HepG2 (cell line): ENCODE data around the gene PLCZ1. TPM values are rescaled to one million over a fixed set of nuclear protein-coding genes. Genes with fewer than 3 reads are reported as not detected.

Experiments
- ATAC-seq: fragments of 200-7000 bp; cut with Tn5 transposase; 3 replicates; pipeline ENCODE4 v1.9.1; 2020; ENCODE audit warnings: mild to moderate bottlenecking, moderate library complexity
- BruUV-seq: library from RNA; stranded (reverse); fragments of 400-500 nt; replicated peaks from 2 replicates; lab custom pipeline; 2021; lab: Mats Ljungman, UMichigan
- CTCF ChIA-PET: fragments of 300-600 bp; formaldehyde crosslinking; extraction: SDS; loops from one replicate; lab custom pipeline; 2021; ENCODE audit warnings: low total read pairs, inconsistent platforms, low intra/inter-chr PET ratio; lab: Yijun Ruan, JAX
- POLR2A ChIA-PET: fragments of 350-600 bp; sonication (Branson Sonifier 250); formaldehyde crosslinking; loops from one replicate; lab custom pipeline; 2020; ENCODE audit warnings: antibody characterized with exemption, inconsistent platforms; lab: Yijun Ruan, JAX
- DNase-seq: peaks from one replicate; pipeline ENCODE4 v3.0.0-alpha.2; 2015; ENCODE audit warnings: low spot score
- FAIRE-seq: peaks from 3 replicates; lab custom pipeline; 2011; peaks lifted over from hg19 to GRCh38; lab: Jason Lieb, UNC
- H2AFZ ChIP-seq: one replicate; pipeline ENCODE4 v1.6.1; 2011; ENCODE audit warnings: low read length, inconsistent platforms
- H3K27ac ChIP-seq: fragments of 300-600 bp; 3 replicates; pipeline ENCODE4 v1.8.0; 2011; ENCODE audit warnings: mixed run types, mild to moderate bottlenecking, mixed read lengths, low read length, inconsistent platforms; ENCODE audit not compliant: insufficient read depth; ENCODE audit errors: extremely low read length
- H3K27me3 ChIP-seq, 2 experiments: fragments of 200-600 bp in 1 of 2; 2 replicates in 1 of 2; 3 replicates in 1 of 2; pipeline versions ENCODE4 v1.6.0 to v1.8.0; 2011; ENCODE audit warnings: low read length in 2 of 2, mild to moderate bottlenecking in 2 of 2, moderate library complexity in 2 of 2, inconsistent platforms in 1 of 2; ENCODE audit not compliant: insufficient read depth in 2 of 2, control insufficient read depth in 1 of 2
- H3K36me3 ChIP-seq, 2 experiments: fragments of 200-600 bp in 1 of 2; replicated peaks in 1 of 2; 2 replicates in 1 of 2; 3 replicates in 1 of 2; pipeline versions ENCODE4 v1.5.1 to v1.8.0; 2011; ENCODE audit warnings: low read length in 2 of 2, inconsistent platforms in 1 of 2; ENCODE audit not compliant: insufficient read depth in 2 of 2, control insufficient read depth in 1 of 2
- H3K4me1 ChIP-seq: 2 replicates; pipeline ENCODE4 v1.5.1; 2012; ENCODE audit warnings: low read length, inconsistent platforms; ENCODE audit not compliant: insufficient read depth
- H3K4me2 ChIP-seq: 2 replicates; pipeline ENCODE4 v1.6.0; 2011; ENCODE audit warnings: low read depth, low read length, inconsistent platforms
- H3K4me3 ChIP-seq, 3 experiments: fragments of 200-600 bp in 1 of 3; sonication (generic), shearing (Covaris generic) in 1 of 3; replicated peaks in 1 of 3; 2 replicates each; pipeline ENCODE4 v1.5.1; 2011 to 2016; ENCODE audit warnings: low read length in 3 of 3, inconsistent platforms in 2 of 3, low read depth in 2 of 3, mild to moderate bottlenecking in 2 of 3, control low read depth in 1 of 3, mixed read lengths in 1 of 3; ENCODE audit not compliant: insufficient read depth in 1 of 3
- H3K79me2 ChIP-seq: one replicate; pipeline ENCODE4 v1.6.1; 2011; ENCODE audit warnings: low read length, inconsistent platforms; ENCODE audit not compliant: insufficient read depth
- H3K9ac ChIP-seq: 2 replicates; pipeline ENCODE4 v1.6.0; 2011; ENCODE audit warnings: mild to moderate bottlenecking, low read depth, low read length, inconsistent platforms; ENCODE audit not compliant: insufficient read depth
- H3K9me3 ChIP-seq: 2 replicates; pipeline ENCODE4 v1.5.1; 2012; ENCODE audit warnings: mild to moderate bottlenecking, low read length
- H4K20me1 ChIP-seq: 2 replicates; pipeline ENCODE4 v1.6.0; 2011; ENCODE audit warnings: inconsistent platforms, mild to moderate bottlenecking, low read length, moderate library complexity; ENCODE audit not compliant: insufficient read depth
- DNMT3B ChIP-seq: conservative IDR thresholded peaks from 2 replicates; pipeline ENCODE4 v1.6.1; 2016; ENCODE audit warnings: missing biosample characterization, control low read depth
- NR3C1 ChIP-seq: sonication (generic); formaldehyde crosslinking; IDR thresholded peaks from 2 replicates; pipeline ENCODE4 v1.4.0; 2020; ENCODE audit warnings: missing genetic modification reagents
- PPARG ChIP-seq: conservative IDR thresholded peaks from 2 replicates; pipeline ENCODE4 v1.6.1; 2016; ENCODE audit warnings: missing biosample characterization, missing genetic modification reagents
- TAF1 ChIP-seq: sonication (generic); formaldehyde crosslinking; IDR thresholded peaks from 2 replicates; pipeline ENCODE4 v1.4.0; 2020; ENCODE audit warnings: missing genetic modification reagents
- ZMAT5 ChIP-seq: sonication (generic); formaldehyde crosslinking; IDR thresholded peaks from 2 replicates; pipeline ENCODE4 v1.5.0; 2020; ENCODE audit warnings: mild to moderate bottlenecking, low read depth, missing genetic modification reagents, borderline replicate concordance
- ZNF17 ChIP-seq: sonication (generic); formaldehyde crosslinking; IDR thresholded peaks from 2 replicates; pipeline ENCODE4 v1.5.0; 2020; ENCODE audit warnings: mild to moderate bottlenecking, missing genetic modification reagents
- ZZZ3 ChIP-seq: sonication (generic); formaldehyde crosslinking; IDR thresholded peaks from 2 replicates; pipeline ENCODE4 v1.4.0; 2020; ENCODE audit warnings: missing genetic modification reagents, mild to moderate bottlenecking, borderline replicate concordance
- in situ Hi-C: cut with HindIII; loops from 2 replicates; pipeline ENCODE4 v1.10.0; 2017; ENCODE audit warnings: low pct_unique_long_range_greater_than_20kb; ENCODE audit not compliant: extremely low pct_ligation_motif_present
- intact Hi-C: fragments of 100-400 bp; cut with micrococcal nuclease; formaldehyde crosslinking; loops from one replicate; pipeline ENCODE4 v1.10.0; 2022; ENCODE audit not compliant: unreplicated experiment
- polyA plus RNA-seq, 8 experiments: library from polyadenylated mRNA; depleted of rRNA in 3 of 8; stranded (reverse) in 7 of 8; unstranded in 1 of 8; fragments of >200 nt; fragmentation: Illumina TruSeq in 4 of 8; extraction: Trizol in 4 of 8; gene quantifications; 2 replicates each; pipeline versions ENCODE4 v1.2.1 to v1.2.3, GENCODE V29; 2011 to 2016; ENCODE audit warnings: low read depth in 4 of 8, missing spikeins in 1 of 8, mixed read lengths in 1 of 8; ENCODE audit not compliant: insufficient read depth in 1 of 8
- total RNA-seq, 5 experiments: library from RNA; depleted of rRNA; stranded (reverse); fragments of >200 nt; fragmentation: Illumina TruSeq; extraction: Trizol; gene quantifications; 2 replicates each; pipeline ENCODE4 v1.2.3, GENCODE V29; 2016; ENCODE audit warnings: low read depth in 1 of 5
- TF ChIP-seq, protein P1 (sequence below), 2 experiments: sonication (generic) in 1 of 2; formaldehyde crosslinking in 1 of 2; IDR thresholded peaks; 2 replicates each; pipeline versions ENCODE4 v1.6.1 to v1.9.0; 2014 to 2022; ENCODE audit warnings: antibody characterized with exemption in 1 of 2, borderline replicate concordance in 1 of 2, inconsistent platforms in 1 of 2, low read depth in 1 of 2, missing genetic modification reagents in 1 of 2

The PLCZ1 gene
- total and polyA plus RNA-seq, 2 of the 13 experiments (the other 11 are each of a cell fraction or from before 2014, with no cell fraction given) = not detected

DNA sequence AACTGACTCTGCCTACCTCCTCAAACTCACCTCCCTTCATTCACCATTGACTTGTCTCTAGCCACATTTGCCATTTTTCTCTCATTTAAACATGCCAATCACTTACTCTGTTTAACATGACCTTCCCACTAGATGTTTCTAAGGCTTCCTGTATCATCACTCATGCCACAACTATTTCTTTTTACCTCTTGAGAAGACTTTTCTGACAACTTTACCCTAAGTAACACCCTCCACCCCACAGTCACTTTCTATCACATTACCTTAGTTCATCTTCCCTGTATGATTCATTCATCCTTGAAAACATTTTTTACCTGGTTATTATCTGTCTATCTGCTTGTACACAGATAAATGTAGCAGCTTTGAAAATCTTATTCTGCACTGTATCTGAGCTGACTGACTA is 19.4 kb downstream of the PLCZ1 start:
- Histone ChIP-seq H3K79me2 (no peaks in the 10 kb centered on the region), H3K9me3 (no peaks in the 10 kb centered on the region; the same call in 1 of the 2 replicates), H4K20me1 (no peaks in the 10 kb centered on the region), H3K27me3 (no peaks in the 10 kb centered on the region), H3K4me1 (no peaks in the 10 kb centered on the region), H3K4me3 (no peak overlapping the region), H3K4me2 (no peak overlapping the region), H3K36me3 (no peaks in the 10 kb centered on the region), H3K9ac (no peak overlapping the region), H3K27ac (no peak overlapping the region), H2AFZ (no peak overlapping the region)
- FAIRE-seq (no peak), DNase-seq (no peak), ATAC-seq (no peak)
- intact Hi-C loops = no loop called here
- BruUV-seq = no TSS peak
- ChIA-PET CTCF (no interaction called here), POLR2A (no interaction called here)
- no peak for TF ChIP-seq ZZZ3 (CRISPR knock-in tag)
- TF ChIP-seq DNMT3B (CRISPR knock-in tag) = no peak
- TF ChIP-seq PPARG (CRISPR knock-in tag) = no peak
- no peak for TF ChIP-seq ZMAT5 (CRISPR knock-in tag)
- no peak for TF ChIP-seq TAF1
- no peak for TF ChIP-seq NR3C1 (CRISPR knock-in tag)
- TF ChIP-seq, protein P1, sequence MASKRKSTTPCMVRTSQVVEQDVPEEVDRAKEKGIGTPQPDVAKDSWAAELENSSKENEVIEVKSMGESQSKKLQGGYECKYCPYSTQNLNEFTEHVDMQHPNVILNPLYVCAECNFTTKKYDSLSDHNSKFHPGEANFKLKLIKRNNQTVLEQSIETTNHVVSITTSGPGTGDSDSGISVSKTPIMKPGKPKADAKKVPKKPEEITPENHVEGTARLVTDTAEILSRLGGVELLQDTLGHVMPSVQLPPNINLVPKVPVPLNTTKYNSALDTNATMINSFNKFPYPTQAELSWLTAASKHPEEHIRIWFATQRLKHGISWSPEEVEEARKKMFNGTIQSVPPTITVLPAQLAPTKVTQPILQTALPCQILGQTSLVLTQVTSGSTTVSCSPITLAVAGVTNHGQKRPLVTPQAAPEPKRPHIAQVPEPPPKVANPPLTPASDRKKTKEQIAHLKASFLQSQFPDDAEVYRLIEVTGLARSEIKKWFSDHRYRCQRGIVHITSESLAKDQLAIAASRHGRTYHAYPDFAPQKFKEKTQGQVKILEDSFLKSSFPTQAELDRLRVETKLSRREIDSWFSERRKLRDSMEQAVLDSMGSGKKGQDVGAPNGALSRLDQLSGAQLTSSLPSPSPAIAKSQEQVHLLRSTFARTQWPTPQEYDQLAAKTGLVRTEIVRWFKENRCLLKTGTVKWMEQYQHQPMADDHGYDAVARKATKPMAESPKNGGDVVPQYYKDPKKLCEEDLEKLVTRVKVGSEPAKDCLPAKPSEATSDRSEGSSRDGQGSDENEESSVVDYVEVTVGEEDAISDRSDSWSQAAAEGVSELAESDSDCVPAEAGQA (IDR thresholded peaks at IDR 0.05; ENCODE audit: low read depth) = no peak
- TF ChIP-seq, protein P1 (CRISPR knock-in tag; IDR thresholded peaks at IDR 0.05; ENCODE audit: borderline replicate concordance) = no peak
- TF ChIP-seq ZNF17 (CRISPR knock-in tag) = no peak
- in situ Hi-C loops = no loop called here
